OCI-LY7 (cell line): ENCODE measurements around the gene SPRYD3. TPM values are rescaled to one million over a fixed set of nuclear protein-coding genes. Genes with fewer than 3 reads are reported as not detected.

Experiments used
- BruUV-seq: library from RNA; stranded (reverse); fragments of 400-500 nt; replicated peaks from 2 replicates; lab custom pipeline; 2021; lab: Mats Ljungman, UMichigan
- CTCF ChIA-PET: fragments of 300-600 bp; sonication (Branson Sonifier 250); formaldehyde crosslinking; loops from one replicate; lab custom pipeline; 2022; ENCODE audit warnings: antibody characterized with exemption; ENCODE audit not compliant: unreplicated experiment; lab: Charles Lee
- POLR2A ChIA-PET: fragments of 300-600 bp; sonication (Branson Sonifier 250); formaldehyde crosslinking; loops from one replicate; lab custom pipeline; 2022; ENCODE audit warnings: antibody characterized with exemption; lab: Charles Lee
- DNase-seq: peaks from one replicate; pipeline ENCODE4 v3.0.0-alpha.2; 2015; ENCODE audit warnings: low spot score
- H2AFZ ChIP-seq: fragments of 200-600 bp; sonication (generic), shearing (Covaris generic); 2 replicates; pipeline ENCODE4 v1.6.1; 2014; ENCODE audit warnings: mild to moderate bottlenecking, antibody characterized with exemption, low read length, moderate library complexity
- H3K27ac ChIP-seq: fragments of 200-600 bp; sonication (generic); 2 replicates; pipeline ENCODE4 v1.5.1; 2014; ENCODE audit warnings: mixed run types, low read depth, mild to moderate bottlenecking, moderate library complexity, low read length, inconsistent platforms; ENCODE audit not compliant: poor library complexity, severe bottlenecking
- H3K36me3 ChIP-seq: fragments of 200-600 bp; sonication (generic); 2 replicates; pipeline ENCODE4 v1.6.1; 2014; ENCODE audit warnings: mild to moderate bottlenecking, antibody characterized with exemption, low read length, moderate library complexity, mixed read lengths; ENCODE audit not compliant: insufficient read depth
- H3K4me1 ChIP-seq: fragments of 200-600 bp; sonication (generic); 2 replicates; pipeline ENCODE4 v1.5.1; 2014; ENCODE audit warnings: mild to moderate bottlenecking, low read length; ENCODE audit not compliant: insufficient read depth, poor library complexity, severe bottlenecking
- H3K4me2 ChIP-seq: fragments of 200-600 bp; sonication (generic); 2 replicates; pipeline ENCODE4 v1.6.1; 2014; ENCODE audit warnings: mild to moderate bottlenecking, low read length
- H3K4me3 ChIP-seq: fragments of 200-600 bp; sonication (generic); 2 replicates; pipeline ENCODE4 v1.5.1; 2014; ENCODE audit warnings: mild to moderate bottlenecking, low read depth, low read length; ENCODE audit not compliant: poor library complexity, severe bottlenecking
- H3K79me2 ChIP-seq: fragments of 200-600 bp; sonication (generic); 2 replicates; pipeline ENCODE4 v1.6.1; 2016; ENCODE audit warnings: low read depth, mild to moderate bottlenecking, low read length, moderate library complexity, mixed read lengths; ENCODE audit not compliant: insufficient read depth
- H3K9me2 ChIP-seq: fragments of 200-600 bp; sonication (generic); 2 replicates; pipeline ENCODE4 v1.6.1; 2016; ENCODE audit warnings: mild to moderate bottlenecking, low read length, mixed read lengths; ENCODE audit not compliant: insufficient read depth
- H3K9me3 ChIP-seq: fragments of 200-600 bp; sonication (generic); 2 replicates; pipeline ENCODE4 v1.6.1; 2014; ENCODE audit warnings: mild to moderate bottlenecking, mixed run types, low read length, mixed read lengths
- H4K20me1 ChIP-seq: fragments of 200-600 bp; sonication (generic); 2 replicates; pipeline ENCODE4 v1.6.1; 2014; ENCODE audit warnings: mild to moderate bottlenecking, antibody characterized with exemption, low read length, moderate library complexity, mixed read lengths; ENCODE audit not compliant: insufficient read depth
- CTCF ChIP-seq: fragments of 200-600 bp; sonication (generic); conservative IDR thresholded peaks from 2 replicates; pipeline ENCODE4 v1.5.1; 2014; ENCODE audit warnings: mild to moderate bottlenecking, antibody characterized with exemption, low read length, moderate library complexity, mixed read lengths
- EZH2phosphoT487 ChIP-seq: fragments of 200-600 bp; sonication (generic); IDR thresholded peaks from 2 replicates; pipeline ENCODE4 v1.6.1; 2018; ENCODE audit warnings: low read depth, borderline replicate concordance, mild to moderate bottlenecking, mixed run types, antibody characterized with exemption, low read length, moderate library complexity, mixed read lengths
- intact Hi-C: fragments of 100-400 bp; cut with micrococcal nuclease; formaldehyde crosslinking; loops from one replicate; pipeline ENCODE4 v1.10.0; 2022; ENCODE audit not compliant: unreplicated experiment
- total RNA-seq, 2 experiments: library from RNA; depleted of rRNA in 1 of 2; stranded (reverse); fragments of >200 nt in 1 of 2; shearing (Covaris generic) in 1 of 2; gene quantifications; 2 replicates each; pipeline ENCODE4 v1.2.3, GENCODE V29; 2014 to 2022

The SPRYD3 gene
- total RNA-seq, 2 experiments from 2014 or later, result 7.3 to 20.5 TPM

GRCh38 chr12:53062977-53063707, 16.0 kb downstream of the SPRYD3 start:
- no peaks in the 10 kb centered on the region for H3K9me3 ChIP-seq
- H3K36me3 ChIP-seq, result peaks cover 17% of the 10 kb centered on the region; the same call in 1 of the 2 replicates
- no peak overlapping the region for H3K4me3 ChIP-seq
- H2AFZ ChIP-seq, result no peak overlapping the region
- intact Hi-C loops, result no loop called here
- no TSS peak for BruUV-seq
- no peak for TF ChIP-seq EZH2phosphoT487
- no peak for TF ChIP-seq CTCF
- no peak overlapping the region for H3K27ac ChIP-seq
- no peak for DNase-seq
- no peaks in the 10 kb centered on the region for H3K9me2 ChIP-seq
- ChIA-PET POLR2A (interaction anchor here (0.5 to 0.7 kb wide), 2 partner anchors 127 to 176 kb away, joined by 3 read pairs; no protein-coding TSS in a partner anchor), CTCF (interaction anchor here (0.6 kb wide), 1 partner anchor 18 kb away, joined by 4 read pairs; no protein-coding TSS in a partner anchor)
- H3K4me1 ChIP-seq, result no peaks in the 10 kb centered on the region
- H3K79me2 ChIP-seq, result no peaks in the 10 kb centered on the region
- H3K4me2 ChIP-seq, result no peak overlapping the region
- H4K20me1 ChIP-seq, result no peaks in the 10 kb centered on the region

GRCh38 chr12:53062011-53062961, 16.9 kb downstream of the SPRYD3 start:
- Histone ChIP-seq H3K36me3 (peaks cover 17% of the 10 kb centered on the region; the same call in 1 of the 2 replicates), H3K9me2 (no peaks in the 10 kb centered on the region), H3K4me3 (no peak overlapping the region), H3K9me3 (no peaks in the 10 kb centered on the region), H2AFZ (no peak overlapping the region), H4K20me1 (no peaks in the 10 kb centered on the region), H3K4me2 (no peak overlapping the region), H3K4me1 (no peaks in the 10 kb centered on the region), H3K79me2 (no peaks in the 10 kb centered on the region), H3K27ac (no peak overlapping the region)
- POLR2A ChIA-PET, result no interaction called here
- CTCF ChIA-PET, result interaction anchor here (1.0 kb wide), 1 partner anchor 40 kb away, joined by 4 read pairs; no protein-coding TSS in a partner anchor
- intact Hi-C loops, result no loop called here
- no TSS peak for BruUV-seq
- DNase-seq, result no peak
- no peak for TF ChIP-seq EZH2phosphoT487
- TF ChIP-seq CTCF, result 0 out of 2 replicates have a peak, but pooled peaks have one; percentile 17
